ENCODE measurements around the gene SMIM7. TPM values are rescaled to one million over a fixed set of nuclear protein-coding genes. Genes with fewer than 3 reads are reported as not detected.

The SMIM7 gene
- total RNA-seq, 1 donor from 2014 or later: 117 TPM

DNA sequence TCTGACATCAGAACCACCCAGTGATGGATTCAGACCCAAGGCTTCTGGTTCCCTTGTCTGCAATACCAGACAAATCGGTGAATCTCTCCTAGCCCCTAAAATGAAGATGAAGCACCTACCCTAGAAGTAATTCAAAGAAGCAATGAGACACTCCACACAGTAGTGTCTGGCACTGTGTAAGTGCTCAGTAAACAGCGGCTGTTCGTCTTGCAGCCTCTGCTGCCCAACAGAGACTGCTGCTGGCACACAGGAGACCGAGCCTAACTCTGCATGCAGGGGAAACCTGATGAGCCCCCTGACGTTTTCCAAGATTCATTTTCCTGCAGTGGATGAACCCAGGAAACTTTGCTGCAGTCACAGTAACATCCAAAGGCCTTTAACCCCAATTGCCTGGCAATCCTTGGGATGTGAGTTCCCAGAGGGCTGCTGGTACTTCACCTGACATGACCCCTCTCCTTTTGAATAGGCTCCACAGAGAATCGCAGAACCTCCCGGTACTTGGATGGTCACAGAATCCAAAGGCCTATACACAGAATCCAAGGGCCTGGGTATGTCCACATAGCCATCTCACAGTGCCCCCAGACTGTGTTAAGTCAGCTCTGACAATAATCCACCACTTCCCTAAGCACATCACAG lies 38.7 kb downstream of the SMIM7 start:
- DNase-seq (ENCODE audit: low spot score): no peak

DNA sequence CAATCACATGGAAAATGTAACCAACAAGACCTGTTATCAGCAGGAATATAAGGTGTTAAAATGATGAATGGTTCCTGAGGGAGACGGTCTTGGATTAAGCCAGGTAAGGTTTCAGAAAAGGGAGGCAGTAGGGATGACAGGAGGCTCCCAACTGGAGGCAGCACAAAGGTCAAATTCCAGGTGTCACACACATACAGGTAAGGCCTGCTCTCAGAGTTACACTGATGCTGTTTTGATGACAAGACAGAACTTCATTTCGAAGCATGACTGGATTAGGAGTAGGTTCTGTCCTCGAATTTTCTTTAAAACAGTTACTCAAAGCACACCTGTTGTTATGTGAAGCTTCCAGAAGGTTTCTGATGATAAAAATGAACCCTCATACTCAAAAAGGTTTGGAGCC lies 39.4 kb downstream of the SMIM7 start:
- DNase-seq (ENCODE audit: low spot score): no peak

DNA sequence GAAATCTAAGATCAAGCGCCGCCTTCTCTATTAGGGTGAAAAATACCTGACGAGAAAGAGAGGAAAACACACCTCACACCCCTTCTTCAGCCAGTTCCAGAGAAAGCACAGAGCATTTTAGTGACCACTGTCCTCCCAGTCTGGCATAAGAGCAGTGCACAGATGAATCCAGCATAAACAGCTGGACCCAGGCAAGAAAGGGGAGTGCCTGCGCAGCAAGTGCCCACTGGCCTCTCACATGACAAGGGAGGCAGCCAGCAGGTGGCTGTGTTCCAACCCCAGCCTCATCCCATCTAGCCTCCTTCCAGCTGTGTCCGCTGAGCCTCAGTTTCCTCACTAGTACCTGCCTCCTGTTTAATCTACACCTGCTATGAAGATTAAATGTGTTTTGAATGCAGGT lies 39.9 kb downstream of the SMIM7 start:
- DNase-seq (ENCODE audit: low spot score): no peak

DNA sequence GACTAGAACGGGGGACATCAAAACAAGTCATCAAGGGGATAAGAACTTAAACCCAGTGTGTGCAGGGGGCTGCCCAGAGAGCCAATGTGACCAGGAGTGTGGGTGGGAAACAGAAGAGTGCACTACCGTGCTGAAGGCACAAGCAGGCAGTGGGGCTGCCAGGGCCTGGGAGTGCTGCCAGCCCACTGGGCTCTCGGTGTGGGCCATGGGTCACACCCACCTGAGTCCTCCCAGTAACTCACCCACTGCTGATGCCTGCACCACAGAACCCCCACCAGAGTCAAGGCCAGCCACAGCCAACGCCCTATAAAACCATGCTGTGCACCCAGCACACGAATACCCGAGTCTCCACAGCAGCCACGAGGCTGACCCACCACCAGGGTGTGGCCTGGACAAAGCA lies 40.5 kb downstream of the SMIM7 start:
- no peak for DNase-seq (ENCODE audit: low spot score)

DNA sequence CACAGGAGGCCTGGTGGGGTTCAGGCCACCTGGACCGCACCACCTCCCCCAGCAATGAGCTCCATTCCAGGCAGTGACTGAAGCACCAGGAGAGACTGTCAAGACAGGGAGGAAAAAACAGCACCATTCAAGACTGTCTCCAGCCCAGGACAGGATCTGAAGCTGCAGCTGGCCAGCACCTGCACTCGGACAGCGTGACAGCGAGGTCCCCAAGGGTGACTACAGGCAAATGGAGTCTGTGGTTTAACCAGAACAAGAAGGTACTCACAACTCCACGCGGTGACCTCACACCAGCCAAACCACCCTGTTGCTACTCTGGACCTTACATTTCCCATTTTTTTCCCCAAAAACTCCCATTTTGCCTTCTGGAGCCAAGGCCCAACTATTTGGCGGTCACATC lies 41.7 kb downstream of the SMIM7 start:
- DNase-seq (ENCODE audit: low spot score): no peak

DNA sequence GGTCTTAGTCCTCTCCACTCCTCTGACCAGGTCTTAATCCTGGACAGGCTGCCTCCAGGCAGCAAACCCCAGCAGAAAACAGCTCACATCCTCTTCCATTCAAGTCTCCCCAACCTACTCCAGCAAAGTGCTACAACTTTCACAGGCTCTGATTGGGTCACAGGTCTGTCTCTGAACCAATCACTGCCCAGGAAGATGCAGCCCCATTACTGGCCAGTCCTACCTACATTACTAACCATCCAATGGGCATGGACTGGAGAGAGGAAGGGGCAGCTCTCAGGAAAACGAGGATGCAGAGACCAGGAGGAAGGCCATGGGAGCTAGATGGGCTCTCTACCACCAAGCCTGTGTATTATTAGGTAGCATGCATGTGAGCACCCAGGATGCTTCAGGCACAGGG lies 44.1 kb downstream of the SMIM7 start:
- no peak for DNase-seq (ENCODE audit: low spot score)

DNA sequence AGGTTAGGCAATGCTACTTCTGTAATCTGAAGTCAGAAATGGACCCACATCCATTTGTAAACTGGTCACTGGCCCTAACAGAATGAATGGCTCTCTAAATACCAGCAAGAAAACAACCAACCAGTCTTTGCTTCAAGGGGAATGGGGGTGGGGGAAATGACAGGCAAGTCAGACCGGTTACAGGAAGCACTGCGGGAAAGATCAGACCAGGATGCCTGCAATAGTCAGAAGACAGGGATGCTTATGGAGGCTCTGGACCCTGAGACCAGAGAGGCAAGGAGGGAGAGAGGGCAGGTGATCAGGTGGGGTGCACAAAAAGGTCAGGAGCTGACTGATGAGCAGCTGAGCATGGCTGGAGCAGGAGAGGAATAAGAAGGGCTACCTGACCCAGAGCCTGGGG lies 45.0 kb downstream of the SMIM7 start:
- DNase-seq (ENCODE audit: low spot score): no peak

DNA sequence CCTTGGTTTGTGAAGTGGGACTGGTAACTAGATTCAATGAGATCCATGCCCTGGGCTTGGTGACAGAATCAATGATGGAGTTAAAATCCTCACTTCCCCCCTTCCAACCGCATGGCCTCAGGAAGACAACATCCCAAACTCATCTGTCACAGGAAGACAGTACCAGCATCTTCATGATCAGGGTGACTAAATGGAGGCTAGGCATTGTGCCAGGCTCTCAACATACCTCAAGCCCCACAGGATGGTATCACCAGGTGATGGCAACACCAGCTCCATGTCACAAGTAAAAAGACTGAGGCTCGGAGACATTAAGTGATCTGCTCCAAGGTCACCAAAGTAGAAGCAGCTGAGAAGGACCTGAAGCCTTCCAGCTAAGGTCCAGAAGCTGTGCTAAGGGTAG lies 46.1 kb downstream of the SMIM7 start:
- DNase-seq (ENCODE audit: low spot score): no peak

DNA sequence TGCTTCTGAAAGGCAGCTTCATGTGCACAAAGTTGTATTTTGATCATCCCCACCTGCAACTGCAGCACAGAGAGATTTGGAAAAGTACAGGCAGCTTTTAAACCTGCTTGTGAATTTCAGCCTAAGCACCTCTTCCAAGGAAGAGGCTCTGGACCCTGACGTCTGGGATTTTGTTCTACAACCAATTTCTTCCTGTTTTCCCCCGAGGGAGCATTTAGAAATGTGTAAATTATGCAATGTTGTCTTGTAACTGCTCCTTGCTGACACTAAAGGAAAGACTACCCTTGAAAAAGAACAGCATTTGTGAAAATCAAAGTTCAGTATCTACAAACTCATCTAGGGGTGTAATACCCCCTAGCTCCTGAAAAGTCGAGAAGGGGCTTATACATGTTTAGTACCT lies 47.3 kb downstream of the SMIM7 start:
- DNase-seq (ENCODE audit: low spot score): no peak

DNA sequence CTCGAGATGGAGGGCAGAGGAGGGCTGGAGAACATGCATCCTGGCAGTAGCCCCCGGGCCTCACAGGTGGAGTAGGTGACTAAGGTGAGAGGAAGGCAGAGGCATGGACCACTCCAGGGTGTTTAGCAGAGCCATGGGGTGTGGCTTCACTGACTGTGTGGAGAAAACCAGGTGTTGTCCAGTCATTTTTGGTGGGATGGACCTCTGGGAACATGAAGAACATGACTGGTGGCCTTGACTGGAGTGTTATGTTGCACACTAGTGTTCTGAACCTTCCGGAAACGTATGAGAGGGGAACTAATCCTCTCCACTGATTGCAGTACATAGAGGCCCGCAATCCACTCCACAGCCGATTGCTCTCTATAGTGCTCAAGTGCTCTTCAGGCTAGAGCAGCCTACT lies 48.8 kb downstream of the SMIM7 start:
- DNase-seq (ENCODE audit: low spot score): no peak

DNA sequence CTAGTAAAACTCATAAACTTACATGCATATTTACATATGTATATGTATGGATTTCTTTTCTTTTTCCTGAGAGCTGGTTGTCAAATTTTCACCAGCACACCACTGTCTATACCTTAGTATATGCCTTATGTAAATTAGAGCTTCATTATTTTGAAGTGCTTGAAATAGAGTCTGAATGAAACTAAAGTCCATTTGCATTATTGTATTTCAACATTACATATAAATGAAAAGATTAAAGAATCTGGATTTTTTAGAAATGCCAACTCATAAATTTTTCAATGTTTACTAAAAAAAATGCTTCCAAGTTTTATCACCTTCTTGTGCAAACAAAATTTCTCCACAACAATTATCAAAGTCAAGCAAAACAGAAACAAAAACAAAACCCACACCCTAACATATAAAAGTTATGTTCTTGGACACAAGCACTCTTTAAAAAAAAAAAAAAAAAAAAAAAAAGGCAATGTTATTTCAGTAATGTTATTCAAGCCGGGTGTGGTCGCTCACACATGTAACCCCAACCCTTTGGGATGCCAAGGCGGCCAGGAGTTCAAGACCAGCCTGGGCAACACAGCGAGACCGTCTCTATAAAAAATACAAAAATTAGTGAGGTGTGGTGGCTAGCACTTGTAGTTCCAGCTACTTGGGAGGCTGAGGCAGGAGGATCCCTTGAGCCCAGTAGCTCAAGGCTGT lies 50.3 kb downstream of the SMIM7 start:
- no peak for DNase-seq (ENCODE audit: low spot score)

DNA sequence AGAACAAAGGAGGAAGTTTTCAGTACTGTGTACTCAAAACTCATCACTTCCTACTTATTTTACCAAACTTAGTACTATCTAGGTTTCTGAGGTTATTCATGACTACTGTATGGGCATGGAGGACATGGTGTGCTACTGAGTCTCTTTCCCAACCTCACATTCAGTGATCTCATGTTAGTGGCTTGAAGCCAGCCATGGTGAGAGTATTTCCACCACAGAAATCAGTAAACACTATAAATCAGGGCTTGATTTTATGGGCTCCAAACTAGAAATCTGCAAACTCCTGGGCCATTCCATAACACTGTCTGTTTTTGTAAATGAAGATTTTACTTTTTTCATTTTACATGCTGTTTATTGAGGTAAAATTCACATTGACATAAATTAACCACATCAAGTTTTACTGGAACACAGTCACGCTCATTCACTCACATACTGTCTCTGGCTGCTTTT lies 51.6 kb downstream of the SMIM7 start:
- DNase-seq (ENCODE audit: low spot score): peak; percentile 73

DNA sequence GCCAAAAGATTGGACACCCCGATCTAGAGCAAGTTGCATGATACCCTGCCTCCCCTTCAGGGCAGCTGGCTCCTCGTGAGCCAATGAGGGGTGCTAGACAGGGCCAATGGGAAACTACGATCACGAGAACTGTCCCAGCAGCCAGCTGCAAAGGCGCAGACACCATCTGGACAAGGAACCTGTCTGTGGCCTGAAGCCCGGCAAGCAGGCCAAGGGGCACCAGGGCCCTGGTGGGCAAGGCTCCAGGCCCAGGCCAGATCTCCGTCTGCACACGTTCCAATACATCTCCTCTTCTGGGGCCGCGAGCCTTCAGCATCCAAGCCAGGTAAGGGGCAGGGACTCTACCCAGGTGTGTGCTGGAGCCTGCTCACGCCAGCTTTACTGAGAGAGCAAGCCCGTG lies 52.1 kb downstream of the SMIM7 start:
- DNase-seq (ENCODE audit: low spot score): no peak

DNA sequence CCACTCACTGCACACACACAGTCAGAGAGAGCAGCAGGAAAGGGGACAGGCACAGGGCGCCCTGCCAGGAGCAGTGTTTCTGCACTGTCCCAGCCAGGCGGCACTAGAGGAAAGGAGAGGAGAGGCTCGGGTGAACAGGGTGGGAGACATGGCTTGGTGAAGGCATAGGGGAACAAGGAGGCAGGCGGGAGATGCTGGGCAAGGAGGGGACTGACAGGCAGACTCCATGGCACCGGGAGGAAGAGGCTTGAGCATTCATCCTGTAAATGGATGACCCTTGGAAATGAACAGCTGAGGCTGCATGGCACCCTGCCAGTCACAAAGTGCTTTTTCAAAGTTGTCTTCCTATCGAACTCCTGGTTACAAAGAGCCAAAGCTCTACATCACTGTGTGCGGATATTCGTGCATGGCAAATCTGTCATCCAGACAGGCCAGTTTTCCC lies 54.4 kb downstream of the SMIM7 start:
- no peak for DNase-seq (ENCODE audit: low spot score)

DNA sequence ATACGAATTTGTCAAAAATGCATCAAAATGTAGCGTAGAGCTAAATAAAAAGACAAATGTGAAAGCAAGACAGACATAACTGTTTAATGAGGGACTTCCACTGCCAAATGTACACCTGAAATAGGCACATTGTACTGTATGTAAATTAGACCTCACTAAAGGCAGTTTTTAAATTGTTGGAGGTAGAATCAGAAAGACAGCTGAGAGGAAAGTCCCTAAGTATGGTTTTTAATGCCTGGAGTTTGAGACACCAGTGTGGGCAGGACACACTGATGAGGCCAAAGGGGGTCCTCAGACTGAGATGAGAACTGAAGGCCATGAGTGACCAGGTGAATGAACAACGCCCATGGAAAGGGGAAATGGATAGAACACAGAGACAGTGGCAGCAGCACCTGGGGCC lies 54.8 kb downstream of the SMIM7 start:
- DNase-seq (ENCODE audit: low spot score): no peak

DNA sequence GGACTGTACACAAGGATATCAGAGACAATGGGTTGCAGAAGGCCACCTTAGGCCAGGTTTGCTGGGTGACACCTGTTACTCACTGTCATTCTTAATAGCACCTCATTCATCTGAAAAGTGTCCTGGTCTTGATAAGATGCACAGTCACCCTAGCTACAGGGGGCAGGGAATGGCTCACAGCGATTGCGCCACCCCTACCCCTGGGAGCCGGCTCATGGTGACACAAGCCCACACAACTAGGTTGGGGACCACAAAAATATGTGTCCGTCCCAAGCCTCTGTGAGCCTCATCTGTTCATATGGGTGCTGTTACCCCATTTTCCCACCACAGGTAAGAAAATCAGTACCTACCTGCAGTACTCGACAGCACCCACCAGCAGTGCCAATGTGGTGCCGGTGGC lies 55.3 kb downstream of the SMIM7 start:
- DNase-seq (ENCODE audit: low spot score): no peak

DNA sequence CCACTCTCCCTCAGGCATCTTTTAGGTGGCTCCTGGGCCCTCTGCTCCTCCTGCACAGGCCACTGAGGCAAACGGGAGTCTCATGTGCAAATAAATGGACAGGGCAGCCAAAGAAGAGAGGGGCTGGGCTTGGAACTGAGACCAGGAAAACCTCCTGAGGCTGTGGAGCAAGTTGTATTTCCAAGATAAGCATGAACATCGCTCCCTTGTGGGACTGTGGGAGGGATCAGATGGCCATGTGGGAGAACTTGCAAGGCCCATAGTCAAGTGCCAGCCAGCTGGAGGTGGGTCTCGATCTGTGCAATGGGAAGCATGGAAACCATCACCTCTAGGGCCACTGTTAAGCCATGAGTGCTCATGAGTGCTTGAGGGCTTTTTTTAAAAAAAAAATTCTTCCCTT lies 56.9 kb downstream of the SMIM7 start:
- DNase-seq (ENCODE audit: low spot score): no peak

DNA sequence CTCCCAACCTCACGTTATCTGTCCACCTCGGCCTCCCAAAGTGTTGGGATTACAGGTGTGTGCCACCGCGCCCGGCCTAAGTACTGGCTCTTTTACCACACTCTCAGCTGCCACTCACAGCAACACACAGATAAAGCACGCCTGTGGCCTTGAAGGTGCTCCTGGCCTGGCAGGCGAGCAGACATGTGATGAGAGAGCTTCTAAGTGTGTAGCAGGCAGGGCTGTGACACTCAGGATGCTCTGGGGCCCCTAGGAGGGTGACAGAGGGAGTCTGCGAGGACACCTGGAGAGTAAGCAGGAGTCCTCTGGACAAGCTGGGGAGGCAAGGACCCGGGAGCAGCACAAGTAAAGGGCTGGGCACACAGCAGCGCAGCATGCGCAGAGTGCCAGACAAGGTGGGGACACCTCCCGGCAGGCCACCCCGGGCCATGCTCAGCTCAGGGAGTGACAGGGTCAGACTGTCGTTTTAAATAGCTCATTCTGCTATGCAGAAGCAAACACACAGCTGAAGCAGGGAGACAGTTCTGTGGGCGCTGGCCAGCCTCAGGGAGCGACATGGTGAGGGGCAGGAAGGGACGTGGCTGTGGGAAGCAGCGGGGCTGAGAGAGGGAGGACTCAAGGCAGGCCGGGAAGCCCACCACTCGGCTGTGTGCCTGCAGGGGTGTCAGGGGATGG lies 58.4 kb downstream of the SMIM7 start:
- DNase-seq (ENCODE audit: low spot score): no peak

DNA sequence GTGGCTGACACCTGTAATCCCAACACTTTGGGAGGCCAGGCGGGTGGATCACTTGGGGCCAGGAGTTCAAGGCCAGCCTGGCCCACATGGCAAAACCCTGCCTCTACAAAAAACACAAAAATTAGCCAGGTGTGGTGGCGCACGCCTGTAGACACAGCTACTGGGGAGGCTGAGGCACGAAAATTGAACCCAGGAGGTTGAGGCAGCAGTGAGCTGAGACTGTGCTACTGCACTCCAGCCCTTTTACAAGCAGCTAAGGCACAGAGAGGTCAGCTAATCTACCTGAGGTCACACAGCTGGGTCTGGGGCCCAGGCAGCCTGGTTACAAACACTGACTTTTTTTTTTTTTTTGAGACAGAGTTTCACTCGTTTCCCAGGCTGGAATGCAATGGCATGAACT lies 59.1 kb downstream of the SMIM7 start:
- no peak for DNase-seq (ENCODE audit: low spot score)

DNA sequence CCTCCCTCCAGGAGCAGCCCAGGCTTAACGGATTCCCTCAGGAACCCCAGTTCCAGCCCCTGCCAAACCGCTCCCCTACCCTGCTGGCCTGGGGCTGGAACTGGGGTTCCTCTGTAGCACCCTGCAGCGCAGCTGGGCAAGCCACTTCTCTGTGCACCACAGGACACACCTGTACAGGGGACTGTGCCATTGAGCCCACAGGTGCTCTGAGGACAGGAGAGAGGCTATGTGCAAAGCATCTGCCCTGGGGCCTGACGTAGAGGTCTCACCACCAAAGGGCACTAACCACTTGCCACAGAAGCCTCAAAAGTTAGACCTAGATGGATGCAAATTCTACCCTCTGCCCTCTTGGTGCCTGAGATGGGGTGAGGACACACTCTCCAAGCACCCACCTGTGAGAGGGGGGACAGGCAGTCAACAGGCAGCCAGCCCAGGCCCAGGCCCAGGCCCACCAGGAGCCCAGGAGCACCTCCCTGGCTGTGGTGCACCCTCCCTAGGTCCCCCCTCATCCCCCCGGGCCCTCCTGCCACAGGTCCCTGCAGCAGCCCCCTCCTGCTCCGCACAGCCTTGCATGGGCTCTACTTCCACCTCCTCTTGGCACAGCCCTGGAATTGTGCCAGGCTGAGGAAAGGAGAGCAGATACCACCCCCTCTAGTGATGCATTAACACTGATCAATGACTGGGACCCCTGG lies 60.1 kb downstream of the SMIM7 start:
- DNase-seq (ENCODE audit: low spot score): no peak

DNA sequence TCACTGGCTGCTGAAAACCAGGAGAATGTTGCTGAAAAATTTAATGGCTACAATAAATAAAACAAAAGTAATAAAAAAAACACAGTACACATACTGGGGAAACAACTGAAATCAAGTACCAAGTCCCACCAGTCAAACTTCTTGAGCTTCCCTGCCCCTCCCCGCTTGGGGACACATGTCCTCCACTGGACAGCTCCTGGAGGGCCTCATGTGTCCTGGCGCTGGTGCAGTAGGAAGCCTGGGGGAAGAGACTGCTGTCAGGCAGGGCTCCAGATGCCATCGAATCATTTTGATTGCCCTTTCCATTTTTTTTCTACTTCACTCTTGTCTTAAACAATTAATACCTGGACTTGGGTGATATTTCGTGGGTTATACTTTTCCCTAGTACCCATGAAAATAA lies 61.1 kb downstream of the SMIM7 start:
- no peak for DNase-seq (ENCODE audit: low spot score)

DNA sequence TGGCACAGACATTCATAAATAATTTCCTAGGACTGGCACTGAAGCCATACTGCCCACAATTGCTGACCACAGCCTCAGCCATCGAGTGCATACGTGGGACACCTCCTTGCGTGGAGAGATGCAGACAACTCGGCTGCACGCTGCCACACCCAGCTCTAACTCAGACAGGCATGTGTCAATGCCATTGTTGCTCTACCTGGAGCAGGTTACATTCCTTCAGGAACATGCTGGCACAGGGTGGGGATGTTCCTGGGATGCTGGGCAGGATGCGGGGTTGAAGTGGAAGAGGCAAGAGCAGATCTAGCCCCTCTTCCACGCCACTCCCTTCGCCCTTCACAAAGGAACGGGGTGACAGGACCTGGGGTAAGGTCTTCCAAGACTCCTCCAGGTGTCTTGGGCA lies 63.5 kb downstream of the SMIM7 start:
- no peak for DNase-seq (ENCODE audit: low spot score)
